Epidermal melanocyte (primary cell): ENCODE measurements around the gene NAALADL2.
"Not testable (repeated sequence)": the region's sequence is repeated elsewhere in the genome, so short reads cannot be mapped to it uniquely, and the experiment has no call there.

Source experiments
- DNase-seq: peaks from one replicate; pipeline ENCODE4 v3.0.0; 2011; ENCODE audit warnings: low spot score; ENCODE audit not compliant: insufficient read length

NAALADL2 gene

GRCh38 chr3:175826759-175827158 is 967.6 kb downstream of the NAALADL2 start:
- DNase-seq, result no peak

DNA sequence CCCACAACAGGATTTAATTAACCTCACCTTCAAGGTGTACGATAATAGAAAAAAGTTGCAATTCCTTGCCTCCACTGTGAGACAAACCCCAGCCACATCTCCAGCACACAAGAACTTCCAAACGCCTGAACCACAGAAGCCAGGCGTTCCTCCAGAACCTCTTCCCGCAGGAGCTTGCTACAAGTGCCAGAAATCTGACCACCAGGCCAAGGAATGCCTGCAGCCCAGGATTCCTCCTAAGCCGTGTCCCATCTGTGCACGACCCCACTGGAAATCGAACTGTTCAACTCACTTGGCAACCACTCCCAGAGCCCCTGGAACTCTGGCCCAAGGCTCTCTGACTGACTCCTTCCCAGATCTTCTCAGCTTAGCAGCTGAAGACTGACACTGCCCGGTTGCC is 970.7 kb downstream of the NAALADL2 start:
- not testable (repeated sequence) for DNase-seq

DNA sequence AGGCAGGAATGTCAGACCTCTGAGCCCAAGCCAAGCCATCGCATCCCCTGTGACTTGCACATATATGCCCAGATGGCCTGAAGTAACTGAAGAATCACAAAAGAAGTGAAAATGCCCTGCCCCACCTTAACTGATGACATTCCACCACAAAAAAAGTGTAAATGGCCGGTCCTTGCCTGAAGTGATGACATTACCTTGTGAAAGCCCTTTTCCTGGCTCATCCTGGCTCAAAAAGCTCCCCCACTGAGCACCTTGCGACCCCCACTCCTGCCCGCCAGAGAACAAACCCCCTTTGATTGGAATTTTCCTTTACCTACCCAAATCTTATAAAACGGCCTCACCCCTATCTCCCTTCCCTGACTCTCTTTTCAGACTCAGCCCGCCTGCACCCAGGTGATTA is 976.6 kb downstream of the NAALADL2 start:
- not testable (repeated sequence) for DNase-seq

- no peak for DNase-seq
Measured at GRCh38 chr3:175836617-175837016, 977.5 kb downstream of the NAALADL2 start.

GRCh38 chr3:175837962-175838361 is 978.8 kb downstream of the NAALADL2 start:
- DNase-seq, result no peak

DNA sequence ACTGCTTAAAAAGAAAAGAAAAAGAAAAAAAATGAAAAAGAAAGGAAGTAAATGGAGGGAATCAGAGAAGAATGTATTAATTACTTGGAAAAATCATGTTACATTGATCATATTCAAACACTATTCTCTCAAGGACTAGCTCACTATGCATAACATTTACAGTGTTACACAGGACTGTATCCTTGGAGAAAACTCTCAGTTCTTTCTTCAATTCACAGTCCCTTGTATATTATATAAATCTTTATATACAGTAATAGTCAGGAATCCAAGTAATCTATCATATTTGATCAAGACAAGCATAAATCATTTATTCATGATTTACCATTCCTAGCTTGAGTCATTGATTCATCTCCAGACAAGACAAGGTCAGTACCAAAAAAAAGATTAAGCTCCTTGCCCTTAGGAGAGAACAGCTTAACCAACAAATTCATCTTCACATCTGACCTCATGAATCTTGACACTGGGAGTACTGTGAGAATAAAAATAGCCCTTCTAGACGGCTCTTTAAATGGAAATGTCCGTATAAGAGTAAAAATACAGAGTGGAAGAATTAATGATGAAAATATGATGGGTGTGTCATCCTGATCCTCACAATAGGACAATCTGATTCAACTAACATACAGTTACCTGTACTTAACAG is 980.4 kb downstream of the NAALADL2 start:
- no peak for DNase-seq

GRCh38 chr3:175851541-175851940 is 992.4 kb downstream of the NAALADL2 start:
- DNase-seq, result no peak

- DNase-seq, result no peak
Measured at GRCh38 chr3:175852560-175852959, 993.4 kb downstream of the NAALADL2 start.

DNA sequence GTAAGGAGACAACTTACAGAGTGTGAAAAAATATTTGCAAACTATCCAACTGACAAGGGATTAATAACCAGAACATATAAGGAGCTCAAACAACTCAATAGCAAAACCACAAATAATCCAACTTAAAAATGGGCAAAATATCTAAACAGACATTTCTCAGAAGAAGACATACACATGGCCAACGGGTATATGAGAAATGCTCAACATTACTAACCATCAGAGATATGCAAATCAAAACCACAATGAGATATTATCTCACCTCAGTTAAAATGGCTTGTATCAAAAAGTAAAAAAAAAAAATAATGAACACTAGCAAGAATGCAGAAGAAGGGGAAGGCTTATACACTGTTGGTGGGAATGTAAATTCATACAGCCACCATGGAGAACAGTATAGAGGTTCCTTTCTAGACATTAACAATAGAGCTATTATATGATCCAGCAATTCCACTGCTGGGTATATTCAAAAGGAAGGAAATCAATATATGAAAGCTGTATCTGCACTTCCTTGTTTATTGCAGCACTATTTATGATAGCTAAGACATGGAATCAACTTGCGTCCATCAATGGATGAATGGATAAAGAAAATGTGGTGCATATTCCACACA is 998.6 kb downstream of the NAALADL2 start:
- DNase-seq, result no peak
